ENCODE measurements around the gene SLC34A3.

The SLC34A3 gene

DNA sequence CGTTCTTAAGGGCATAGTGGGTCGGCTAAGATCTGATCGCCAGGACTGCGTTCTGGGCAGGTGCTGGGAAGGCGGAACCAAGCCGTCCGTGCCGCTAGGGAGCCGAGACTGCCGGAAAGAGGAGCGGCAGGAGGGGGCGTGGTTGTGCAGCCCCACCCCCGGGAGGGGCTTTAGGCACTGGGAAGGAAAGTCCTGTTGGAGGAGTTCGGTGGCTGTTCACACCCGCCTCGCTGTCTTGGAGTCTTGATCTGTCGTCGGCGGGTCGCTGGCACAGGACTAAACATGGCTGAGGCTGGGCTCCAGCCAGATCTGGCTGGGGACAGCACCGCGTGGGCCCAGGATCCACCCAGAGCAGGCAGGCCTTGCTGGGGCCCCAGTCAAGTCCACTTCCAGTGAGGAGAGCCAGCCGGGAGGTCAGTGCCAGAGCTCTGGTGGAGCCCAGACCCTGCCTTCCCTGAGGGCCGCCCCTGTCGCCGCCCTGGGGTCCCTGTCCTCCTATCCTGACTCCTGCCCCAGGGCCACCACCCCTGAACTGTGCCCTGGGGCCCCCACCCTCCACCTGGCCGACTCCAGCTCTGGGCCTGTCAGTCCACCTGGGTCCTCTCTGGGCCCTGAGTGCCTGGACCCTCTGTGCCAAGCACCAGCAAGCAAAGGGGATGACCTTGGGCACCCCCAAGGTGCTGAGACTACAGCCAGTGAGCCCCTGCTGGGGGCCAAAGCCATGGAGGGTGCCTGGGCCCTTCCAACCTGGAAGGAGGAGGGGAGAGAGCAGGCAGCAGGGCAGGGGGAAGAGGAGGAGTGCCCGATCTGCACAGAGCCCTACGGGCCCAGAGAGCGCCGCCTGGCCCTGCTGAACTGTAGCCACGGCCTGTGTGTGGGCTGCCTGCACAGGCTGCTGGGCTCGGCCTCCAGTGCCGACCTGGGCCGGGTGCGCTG is 13.2 kb upstream of the SLC34A3 start:
- DNase-seq (ENCODE audit: low read depth in 1 of 2, low spot score in 1 of 2) = no peak

DNA sequence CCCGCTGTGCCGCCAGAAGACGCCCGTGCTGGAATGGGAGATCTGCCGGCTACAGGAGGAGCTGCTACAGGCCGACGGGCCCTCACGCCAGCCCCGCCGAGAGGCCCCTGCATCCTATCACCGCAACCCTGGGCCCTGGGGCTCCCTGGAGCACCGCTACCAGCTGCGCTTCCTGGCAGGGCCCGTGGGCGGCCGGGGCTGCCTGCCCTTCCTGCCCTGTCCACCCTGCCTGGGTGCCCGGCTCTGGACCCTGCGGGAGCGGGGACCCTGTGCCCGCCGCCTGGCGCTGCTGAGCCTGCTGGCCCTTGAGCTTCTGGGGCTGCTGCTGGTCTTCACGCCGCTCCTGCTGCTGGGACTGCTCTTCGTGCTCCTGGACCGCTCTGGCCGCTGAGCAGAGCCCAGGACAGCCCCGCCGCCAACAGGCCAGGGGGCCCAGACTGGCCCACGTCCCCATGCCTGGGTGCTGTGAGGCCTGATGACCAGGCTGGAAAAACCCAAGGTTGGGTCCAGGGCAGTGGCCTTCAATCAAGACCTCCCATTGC is 12.4 kb upstream of the SLC34A3 start:
- no peak for DNase-seq (ENCODE audit: low read depth in 1 of 2, low spot score in 1 of 2)

- DNase-seq (ENCODE audit: low read depth in 1 of 2, low spot score in 1 of 2) = no peak
These were observed 11.9 kb upstream of the SLC34A3 start for GRCh38 chr9:137218754-137219271.

- DNase-seq (ENCODE audit: low read depth in 1 of 2, low spot score in 1 of 2) = no peak
These were observed 10.9 kb upstream of the SLC34A3 start for GRCh38 chr9:137219757-137220316.

DNA sequence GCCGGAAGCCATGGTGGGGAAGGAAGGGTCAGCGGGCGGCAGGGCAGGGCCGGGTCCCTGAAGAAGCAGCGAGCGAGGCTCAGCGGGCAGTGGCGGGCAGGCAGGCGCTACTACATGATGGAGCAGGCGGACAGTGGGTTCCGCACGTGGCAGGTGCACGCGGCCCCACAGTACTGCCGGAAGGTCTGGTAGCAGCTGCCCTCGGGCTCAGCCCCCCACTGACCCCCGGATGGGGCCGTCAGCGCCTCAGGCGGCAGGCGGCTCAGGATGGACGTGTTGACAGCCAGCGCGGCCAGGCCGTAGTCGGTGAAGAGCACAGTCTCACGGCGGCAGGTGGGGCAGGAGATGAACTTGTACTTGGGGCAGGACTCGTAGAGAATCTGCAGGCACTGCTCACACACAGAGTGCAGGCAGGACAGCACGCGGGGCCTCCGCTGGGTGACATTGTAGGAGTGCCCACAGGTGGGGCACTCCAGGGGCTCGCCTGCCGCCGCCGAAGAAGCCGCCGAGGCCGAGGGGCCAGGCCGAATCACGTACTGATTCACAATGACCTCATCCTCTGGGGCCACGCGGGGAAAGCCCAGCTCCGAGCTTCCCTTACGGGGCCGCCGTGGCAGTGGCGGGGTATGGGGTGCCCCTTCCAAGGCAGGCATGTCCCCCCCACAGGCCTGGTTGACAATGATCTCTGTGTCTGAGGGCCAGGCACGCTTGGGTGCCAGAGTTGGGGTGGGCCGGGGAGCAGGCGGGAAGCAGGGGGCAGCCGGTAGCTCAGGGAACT is 10.2 kb upstream of the SLC34A3 start:
- no peak for DNase-seq (ENCODE audit: low read depth in 1 of 2, low spot score in 1 of 2)

DNA sequence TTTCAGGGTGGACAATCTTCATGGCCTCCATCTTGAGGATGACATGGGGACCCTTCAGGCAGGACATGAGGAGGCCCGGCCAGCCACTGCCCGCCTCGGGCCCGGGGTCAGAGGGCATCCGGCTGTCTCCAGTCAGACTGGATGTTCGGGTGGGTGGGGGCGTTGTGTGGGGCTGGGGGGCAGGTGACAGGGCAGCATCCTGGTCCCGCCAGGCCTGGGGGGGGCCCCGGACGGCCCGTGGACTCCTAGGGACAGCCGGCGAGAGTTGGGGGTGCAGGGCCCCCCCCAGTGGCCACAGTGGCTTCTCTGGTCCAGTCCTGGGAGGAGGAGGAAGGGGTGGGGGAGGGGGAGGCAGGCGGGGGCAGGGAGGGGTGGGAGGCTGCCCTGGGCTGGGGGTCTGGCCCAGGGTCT is 9.6 kb upstream of the SLC34A3 start:
- no peak for DNase-seq (ENCODE audit: low read depth in 1 of 2, low spot score in 1 of 2)

DNA sequence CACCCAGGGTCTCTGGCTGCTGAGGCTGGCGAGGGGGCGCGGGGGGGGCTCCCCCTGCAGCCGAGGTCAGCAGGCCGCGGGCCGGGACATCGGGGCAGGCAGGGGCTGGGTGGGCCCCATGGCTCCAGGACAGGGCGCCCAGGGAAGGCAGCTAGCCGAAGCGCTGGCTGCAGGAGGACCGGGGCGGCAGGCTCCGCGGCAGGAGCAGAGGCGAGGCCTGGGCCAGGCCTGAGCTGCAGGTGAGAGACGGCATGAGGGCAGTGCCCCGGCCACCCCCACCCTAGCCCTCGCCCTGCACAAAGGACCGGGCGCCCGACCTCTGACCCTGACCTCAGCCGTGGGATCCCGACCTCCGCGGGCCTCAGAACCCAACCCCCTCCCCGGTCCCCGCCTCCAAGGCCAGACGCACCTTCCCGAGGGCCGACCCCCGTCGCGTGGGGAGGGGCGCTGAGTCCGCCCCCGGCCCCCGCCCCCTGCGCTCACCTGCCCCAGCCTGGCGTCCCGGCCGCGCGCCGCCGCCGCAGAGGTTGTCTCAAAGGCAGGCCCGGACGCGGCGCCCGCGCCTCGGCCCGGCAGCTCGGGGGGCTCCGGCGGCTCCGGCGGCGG is 9.1 kb upstream of the SLC34A3 start:
- no peak for DNase-seq (ENCODE audit: low read depth in 1 of 2, low spot score in 1 of 2)

DNA sequence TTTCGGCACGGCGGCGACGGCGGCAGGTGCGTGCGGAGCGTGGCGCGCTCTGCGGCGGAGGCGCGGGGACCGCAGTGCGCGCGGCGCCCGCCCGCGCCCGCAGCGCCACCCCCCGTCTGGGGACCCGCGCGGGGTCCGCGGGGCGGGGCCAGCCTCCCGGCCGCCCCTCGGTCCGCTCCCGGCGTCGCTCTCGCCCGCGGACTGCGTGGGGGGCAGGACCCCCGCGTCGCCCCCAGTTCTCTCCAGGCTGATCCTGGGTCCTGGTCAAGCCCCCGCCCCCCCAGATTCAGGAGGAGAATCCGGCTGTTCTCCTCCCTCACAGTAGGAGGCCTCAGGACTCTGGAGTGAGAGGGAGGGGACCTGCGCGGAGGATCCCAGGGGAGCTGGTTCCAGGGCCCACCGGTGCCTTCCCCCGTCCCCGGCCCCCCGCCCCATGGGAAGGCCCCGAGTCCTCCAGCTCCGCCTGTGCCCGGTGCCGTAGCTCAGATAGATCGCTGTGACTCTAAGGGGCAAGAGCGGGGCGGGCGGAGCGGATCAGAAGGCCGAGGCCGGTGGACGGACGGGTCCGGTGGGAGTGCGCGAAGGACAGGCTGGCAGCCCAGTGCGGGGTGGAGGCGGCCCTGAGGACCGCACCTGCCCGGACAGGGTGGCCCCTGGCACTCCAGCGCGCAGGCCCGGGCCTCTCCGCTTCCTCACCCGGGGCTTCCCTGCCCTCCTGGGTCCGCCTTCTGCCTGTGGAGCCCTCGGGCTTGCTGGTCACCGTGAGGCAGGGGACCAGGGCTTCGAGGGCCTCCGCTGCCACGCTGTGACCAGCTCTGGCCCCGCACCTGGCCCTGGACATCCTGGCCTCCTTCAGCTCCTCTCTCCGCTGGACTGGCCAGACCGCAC is 8.3 kb upstream of the SLC34A3 start, which contains the start of gene RNF208:
Gene RNF208 (minus strand): TSS at position 51 of the 888 bp plus-strand sequence. CDS start 1,028 bp downstream, outside the sequence.
- no peak for DNase-seq (ENCODE audit: low read depth in 1 of 2, low spot score in 1 of 2)

DNA sequence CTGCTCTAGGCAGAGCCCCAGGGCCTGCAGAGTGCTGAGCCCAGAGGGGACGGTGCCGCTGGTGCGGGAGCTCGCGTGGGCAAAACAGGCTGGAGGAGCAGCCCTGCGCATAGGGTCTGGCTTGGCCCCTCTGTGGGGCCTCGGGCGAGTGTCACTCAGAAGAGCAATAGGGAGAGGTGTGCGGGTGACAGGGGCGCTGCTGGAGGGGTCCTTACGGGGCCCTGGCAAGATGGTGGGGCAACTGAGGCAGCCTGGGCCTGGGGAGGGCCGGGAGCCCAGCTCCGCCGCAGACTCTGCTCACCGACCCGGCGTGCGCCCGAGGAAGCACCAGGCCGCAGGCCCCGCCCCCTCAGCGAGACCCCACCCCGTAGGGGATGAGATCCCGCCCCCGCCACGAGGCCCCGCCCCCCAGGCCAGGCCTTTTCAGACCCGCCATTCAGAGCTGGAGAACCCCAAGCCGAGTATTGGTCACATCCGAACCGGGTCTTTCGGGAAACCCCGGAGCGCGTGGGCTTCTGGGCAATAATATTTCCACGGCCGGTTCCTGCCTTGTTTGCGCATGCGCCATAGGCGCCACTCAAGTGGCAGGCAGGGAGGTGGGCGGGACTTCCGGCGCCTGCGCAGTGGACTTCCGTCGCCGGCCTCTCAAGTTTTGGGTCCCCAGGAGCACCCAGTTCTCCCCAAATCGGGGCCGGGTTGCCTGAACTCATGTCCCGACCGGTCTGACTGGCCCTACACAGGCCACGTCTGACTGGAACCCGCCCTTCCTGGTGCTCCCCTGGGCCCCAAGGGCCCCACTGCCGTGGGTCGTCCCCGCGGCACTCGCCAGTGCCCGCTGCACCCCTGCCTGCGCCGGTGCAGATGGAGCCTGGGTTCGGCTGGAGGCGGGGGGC is 7.4 kb upstream of the SLC34A3 start:
- DNase-seq (ENCODE audit: low read depth in 1 of 2, low spot score in 1 of 2) = peak; percentile 93 to 98

- DNase-seq (ENCODE audit: low read depth in 1 of 2, low spot score in 1 of 2) = no peak
These were observed 5.6 kb upstream of the SLC34A3 start, which contains the start of gene CYSRT1 for GRCh38 chr9:137224830-137225694. Gene CYSRT1, plus strand, starts transcription at chr9:137225174. Its CDS starts 448 bp downstream, at chr9:137225622.

GRCh38 chr9:137225699-137226331 is 4.9 kb upstream of the SLC34A3 start:
- no peak for DNase-seq (ENCODE audit: low read depth in 1 of 2, low spot score in 1 of 2)

DNA sequence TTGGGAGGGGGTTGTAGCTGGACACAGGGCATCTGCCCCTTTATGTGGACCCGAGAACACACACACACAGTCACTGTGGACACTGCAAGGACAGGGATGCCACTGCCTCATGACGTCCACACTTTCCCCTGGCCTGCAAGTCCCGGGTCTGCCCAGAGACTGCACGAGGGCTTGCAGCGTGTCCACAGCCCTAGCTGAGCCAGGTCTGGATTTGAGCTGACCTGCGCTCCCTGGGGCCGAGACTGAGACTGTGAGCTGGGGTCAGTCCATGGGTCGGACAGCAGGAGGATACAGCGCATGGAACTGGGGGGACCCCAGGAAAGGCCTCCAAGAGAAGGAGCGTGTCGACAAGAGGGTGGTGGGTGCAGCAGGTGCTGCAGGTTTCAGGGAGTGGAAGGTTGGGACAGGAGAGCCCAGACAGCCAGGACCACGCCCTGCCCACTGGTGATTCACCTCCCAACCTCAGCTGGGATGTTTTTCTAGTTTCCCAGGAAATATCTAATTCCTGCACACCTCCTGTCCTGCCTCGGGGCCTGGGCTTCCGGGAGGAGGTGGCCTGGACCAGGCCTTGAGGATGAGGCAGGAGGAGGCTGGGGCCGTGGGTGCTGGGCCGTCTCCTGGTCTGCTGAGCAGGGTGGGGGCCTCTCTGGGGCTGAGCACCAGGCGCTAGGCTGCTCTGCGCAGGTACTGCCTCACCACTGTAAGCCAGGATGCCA is 4.2 kb upstream of the SLC34A3 start:
- no peak for DNase-seq (ENCODE audit: low read depth in 1 of 2, low spot score in 1 of 2)

DNA sequence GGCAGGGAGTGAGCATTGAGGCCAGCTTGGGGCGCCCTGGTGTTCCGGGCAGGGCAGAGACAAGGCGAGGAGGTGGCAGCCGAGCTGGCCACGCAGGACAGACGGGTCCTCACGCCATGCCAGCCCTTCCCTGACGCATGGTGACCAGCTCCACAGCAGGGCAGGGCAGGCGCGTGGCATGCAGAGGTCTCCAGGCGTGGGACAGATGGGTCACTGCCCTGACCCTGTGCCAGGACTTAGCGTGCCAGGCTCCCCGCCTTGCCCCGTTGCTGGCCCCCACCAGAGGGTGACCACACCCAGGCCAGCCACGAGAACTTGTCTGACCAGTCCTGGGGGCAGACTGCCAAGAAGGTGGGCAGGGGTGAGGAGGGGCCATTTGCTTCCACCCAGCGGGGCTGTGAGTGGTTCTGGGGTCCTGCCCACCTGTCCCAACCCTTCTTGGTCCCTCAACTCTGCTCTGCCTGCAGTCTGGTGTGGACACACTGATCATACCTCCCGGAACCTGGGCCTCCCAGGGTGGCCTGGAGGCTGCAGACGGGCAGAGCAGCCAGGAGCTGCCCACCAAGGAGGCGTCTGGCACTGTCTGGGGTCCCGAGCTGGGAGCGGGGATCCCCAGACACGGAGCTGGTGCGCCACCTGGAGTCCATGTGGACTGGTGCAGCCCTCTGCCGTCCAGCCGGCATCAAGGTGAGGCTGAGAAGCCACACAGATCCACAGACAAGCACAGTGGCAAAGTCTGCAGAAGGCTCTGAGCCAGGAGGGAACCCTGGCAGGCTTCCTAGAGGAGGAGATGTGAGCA is 3.4 kb upstream of the SLC34A3 start, which contains the start of gene RNF224:
Gene RNF224 (plus strand): TSS at position 449 of the 799 bp plus-strand sequence. CDS start 834 bp downstream, outside the sequence.
- DNase-seq (ENCODE audit: low read depth in 1 of 2, low spot score in 1 of 2) = peak; percentile 61 to 66

- no peak for DNase-seq (ENCODE audit: low read depth in 1 of 2, low spot score in 1 of 2)
These were observed 2.7 kb upstream of the SLC34A3 start for GRCh38 chr9:137227853-137228505.

GRCh38 chr9:137228506-137228967 is 2.2 kb upstream of the SLC34A3 start:
- no peak for DNase-seq (ENCODE audit: low read depth in 1 of 2, low spot score in 1 of 2)

Measured in activated T-helper 1 cell treated with anti-CD3 and anti-CD28 coated beads, Interleukin-2, amount 50 U/mL, for 16 hours (primary cell).